SK-N-MC (cell line): ENCODE results near the gene DNAJC21.

Source experiments
- EZH2 ChIP-seq: fragments of 200-600 bp; sonication (generic); IDR thresholded peaks from one replicate; pipeline ENCODE4 v1.6.1; 2017; ENCODE audit warnings: antibody characterized with exemption
- POLR2AphosphoS5 ChIP-seq: IDR thresholded peaks from 2 replicates; pipeline ENCODE4 v1.6.1; 2012; ENCODE audit warnings: mild to moderate bottlenecking, low read depth, low read length, borderline replicate concordance

DNA sequence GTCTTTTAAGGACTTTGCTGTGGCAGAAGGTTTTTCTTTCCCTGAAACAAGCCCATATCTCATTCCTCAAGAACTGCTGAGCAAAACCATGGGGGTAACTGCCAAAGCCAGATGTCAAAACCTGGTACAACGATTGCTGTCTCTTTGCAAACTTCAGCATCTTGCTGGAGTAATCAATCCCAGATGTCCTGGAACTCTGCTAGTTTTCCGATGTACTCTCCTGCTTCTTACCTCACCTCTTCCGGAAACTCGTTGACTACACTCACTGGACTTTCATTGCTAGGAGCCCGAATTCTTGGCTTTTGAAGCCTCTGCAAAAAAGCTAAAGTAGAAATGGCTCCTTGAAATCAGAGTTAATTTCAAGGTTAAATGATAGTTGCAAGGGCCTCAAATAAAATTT is 37.4 kb upstream of the DNAJC21 start:
- TF ChIP-seq EZH2 (no peak), POLR2AphosphoS5 (no peak)
